Spleen (tissue), 7 donors: ENCODE results near the gene EXOC1L.

Experiments
- CTCF ChIP-seq, 11 experiments: fragments of 200-600 bp in 7 of 11; fragments of 450-650 bp in 4 of 11; sonication (generic) in 4 of 11; IDR thresholded peaks in 8 of 11; conservative IDR thresholded peaks in 3 of 11; 1 replicate in 7 of 11; 2 replicates in 4 of 11; pipeline versions ENCODE4 v1.4.0 to v1.8.0; 2016 to 2021; ENCODE audit warnings: antibody characterized with exemption in 11 of 11, inconsistent platforms in 4 of 11, mild to moderate bottlenecking in 1 of 11
- POLR2A ChIP-seq, 3 donors: fragments of 450-650 bp; IDR thresholded peaks; one replicate each; pipeline ENCODE4 v1.5.1; 2017; ENCODE audit warnings: antibody characterized with exemption in 3 of 3, mild to moderate bottlenecking in 1 of 3
- donor health status: DM: no; HTN: no; CAD: no; lungs with moderate emphysema.
- donor health status: DM: no; HTN: no; CAD: no.
- donor health status: DM: no; HTN: no; CAD: no.

- TF ChIP-seq CTCF (IDR thresholded peaks at IDR 0.05 in 8 of 11, conservative IDR thresholded peaks at IDR 0.05 in 3 of 11) (no peak), POLR2A (IDR thresholded peaks at IDR 0.05) (no peak)
These were observed 11.4 kb upstream of the EXOC1L start for GRCh38 chr4:55808186-55808585.
